Uterus (tissue), 4 donors: ENCODE results near the gene RTL1. TPM values are rescaled to one million over a fixed set of nuclear protein-coding genes. Genes with fewer than 3 reads are reported as not detected.

Source experiments
- DNase-seq, 2 donors: peaks; one replicate each; pipeline ENCODE4 v3.0.0-alpha.2; 2019 to 2020
- H3K27ac ChIP-seq, 2 donors: fragments of 200-600 bp; sonication (generic); 1 replicate in 1 of 2; 2 replicates in 1 of 2; pipeline ENCODE4 v1.5.1; 2016 to 2018
- H3K27me3 ChIP-seq, 2 donors: fragments of 200-600 bp; sonication (generic); one replicate each; pipeline ENCODE4 v1.5.1; 2018 to 2019; ENCODE audit warnings: control low read depth in 1 of 2
- H3K36me3 ChIP-seq, 2 donors: fragments of 200-600 bp; sonication (generic); one replicate each; pipeline ENCODE4 v1.5.1; 2019; ENCODE audit warnings: control low read depth in 1 of 2
- H3K4me1 ChIP-seq, 2 donors: fragments of 200-600 bp; sonication (generic); one replicate each; pipeline ENCODE4 v1.5.1; 2018 to 2019; ENCODE audit warnings: control low read depth in 1 of 2
- H3K4me3 ChIP-seq, 2 donors: fragments of 200-600 bp; sonication (generic); 1 replicate in 1 of 2; 2 replicates in 1 of 2; pipeline ENCODE4 v1.5.1; 2018 to 2019; ENCODE audit warnings: mild to moderate bottlenecking in 1 of 2
- H3K9me3 ChIP-seq, 2 donors: fragments of 200-600 bp; sonication (generic); one replicate each; pipeline ENCODE4 v1.5.1; 2019; ENCODE audit warnings: control low read depth in 1 of 2
- POLR2A ChIP-seq, 2 donors: fragments of 450-650 bp; IDR thresholded peaks; one replicate each; pipeline ENCODE4 v1.6.1; 2016; ENCODE audit warnings: antibody characterized with exemption in 2 of 2, mild to moderate bottlenecking in 1 of 2, moderate library complexity in 1 of 2
- intact Hi-C: fragments of 100-400 bp; cut with DNase I; formaldehyde crosslinking; loops from one replicate; pipeline ENCODE4 v1.15.1; 2023; ENCODE audit warnings: low total_unique reads
- microRNA counts, 2 donors: library from miRNA; unstranded; fragments of <30 nt; microRNA quantifications; one replicate each; lab custom pipeline; 2016 to 2017
- microRNA-seq: library from miRNA; unstranded; fragments of <30 nt; microRNA quantifications from one replicate; pipeline ENCODE4, GENCODE V29; 2016; ENCODE audit warnings: borderline microRNAs expressed, borderline replicate concordance
- small RNA-seq: library from RNA; depleted of rRNA; stranded (forward); fragments of <200 nt; gene quantifications from one replicate; pipeline ENCODE3, GENCODE V24; 2016
- total RNA-seq, 4 donors: library from RNA; depleted of rRNA in 3 of 4; stranded (reverse); fragments of >200 nt in 3 of 4; gene quantifications; one replicate each; pipeline versions ENCODE4 v1.1.0 to v1.2.4, GENCODE V29; 2014 to 2023
- donor health status: DM: yes; HTN: yes; CAD: no.

Gene RTL1
- total RNA-seq, 4 donors from 2014 or later, result 0.21 TPM; not detected in 3

GRCh38 chr14:100830681-100831080, 72.8 kb downstream of the RTL1 start:
- no peaks in the 10 kb centered on the region for H3K4me1 ChIP-seq
- H3K36me3 ChIP-seq, result no peaks in the 10 kb centered on the region
- intact Hi-C loops, result no loop called here
- no peaks in the 10 kb centered on the region for H3K9me3 ChIP-seq
- H3K27me3 ChIP-seq, result no peaks in the 10 kb centered on the region
- DNase-seq, result no peak
- no peak overlapping the region for H3K27ac ChIP-seq
- TF ChIP-seq POLR2A (IDR thresholded peaks at IDR 0.05), result no peak
- H3K4me3 ChIP-seq, result no peak overlapping the region

MicroRNAs within 50 kb of the gene (microRNA counts, 767-probe panel; counts per million panel counts)
- 3,939 to 4,246 counts per million in 2 donors for microRNA hsa-miR-127-3p (lab: Ali Mortazavi, UCI)
- microRNA hsa-miR-127-5p (lab: Ali Mortazavi, UCI), result 0 counts per million in 2 donors
- microRNA hsa-miR-136-5p (lab: Ali Mortazavi, UCI), result 0 to 2,203 counts per million in 2 donors
- 0 to 2,941 counts per million in 2 donors for microRNA hsa-miR-337-3p (lab: Ali Mortazavi, UCI)
- microRNA hsa-miR-337-5p (lab: Ali Mortazavi, UCI), result 3,288 to 4,000 counts per million in 2 donors
- microRNA hsa-miR-370 (lab: Ali Mortazavi, UCI), result 0 counts per million in 2 donors
- microRNA hsa-miR-431-5p (lab: Ali Mortazavi, UCI), result 0 counts per million in 2 donors
- microRNA hsa-miR-432-5p (lab: Ali Mortazavi, UCI), result 0 counts per million in 2 donors
- microRNA hsa-miR-433 (lab: Ali Mortazavi, UCI), result 0 to 1,255 counts per million in 2 donors
- microRNA hsa-miR-493-3p (lab: Ali Mortazavi, UCI), result 0 to 640 counts per million in 2 donors
- microRNA hsa-miR-665 (lab: Ali Mortazavi, UCI), result 0 counts per million in 2 donors
- 0 counts per million in 2 donors for microRNA hsa-miR-770-5p (lab: Ali Mortazavi, UCI)

Small RNA genes within 50 kb of the gene (microRNA-seq; reads per million reads assigned to microRNA genes)
- 318 reads per million, percentile 70 among the genes with 10 or more reads in this experiment for gene MIR127
- 7.4 reads per million, percentile 13 among the genes with 10 or more reads in this experiment for gene MIR136
- 94.6 reads per million, percentile 55 among the genes with 10 or more reads in this experiment for gene MIR337
- gene MIR370, result 10.8 reads per million, percentile 21 among the genes with 10 or more reads in this experiment
- gene MIR431, result 2.9 reads per million
- gene MIR432, result 19.6 reads per million, percentile 30 among the genes with 10 or more reads in this experiment
- gene MIR433, result 25.5 reads per million, percentile 34 among the genes with 10 or more reads in this experiment
- gene MIR493, result 87.3 reads per million, percentile 54 among the genes with 10 or more reads in this experiment
- gene MIR665, result not detected

Small RNA genes within 50 kb of the gene (small RNA-seq; reads per million reads assigned to genes)
- gene MIR127 (not detected), gene MIR136 (not detected), gene MIR337 (0.42 reads per million), gene MIR370 (0.67 reads per million, percentile 21 among the genes with 10 or more reads in this experiment), gene MIR431 (not detected), gene MIR432 (not detected), gene MIR433 (not detected), gene MIR493 (0.67 reads per million, percentile 21 among the genes with 10 or more reads in this experiment), gene RF02145 (not detected), gene SNORD112 (0.30 reads per million), gene SNORD113-1 (not detected), gene SNORD113-2 (not detected), gene SNORD113-3 (39.7 reads per million, percentile 92 among the genes with 10 or more reads in this experiment), gene SNORD113-4 (14.5 reads per million, percentile 90 among the genes with 10 or more reads in this experiment), gene SNORD113-5 (197 reads per million, percentile 95 among the genes with 10 or more reads in this experiment), gene SNORD113-6 (254 reads per million, percentile 96 among the genes with 10 or more reads in this experiment), gene SNORD113-7 (191 reads per million, percentile 95 among the genes with 10 or more reads in this experiment), gene SNORD113-8 (8,982 reads per million, percentile 99 among the genes with 10 or more reads in this experiment), gene SNORD113-9 (107 reads per million, percentile 94 among the genes with 10 or more reads in this experiment), gene SNORD114-1 (1,032 reads per million, percentile 98 among the genes with 10 or more reads in this experiment), gene SNORD114-2 (not detected), gene SNORD114-3 (765 reads per million, percentile 97 among the genes with 10 or more reads in this experiment)

Other genes with a start within 250 kb of the RTL1 start
- 10 to 100 TPM in 1 of 4 donors, 1 to 10 TPM in 1, not detected in 2; 2.2 to 41.1 TPM for gene DLK1, start 176.8 kb downstream of the RTL1 start, total RNA-seq
- 100 to 1,000 TPM in 2 of 4 donors, 10 to 100 TPM in 2; 34.1 to 265 (median 119) TPM for gene MEG3, start 77.6 kb downstream of the RTL1 start, total RNA-seq